GM19372 (cell line): Measurements from ENCODE around the gene LRIF1.
"Not testable (repeated sequence)": the region's sequence is repeated elsewhere in the genome, so short reads cannot be mapped to it uniquely, and the experiment has no call there.

Experiments used
- ATAC-seq: cut with Tn5 transposase; IDR thresholded peaks from one replicate; pipeline ENCODE4 v1.9.1; 2021; ENCODE audit warnings: mild to moderate bottlenecking, low read depth, moderate library complexity; ENCODE audit not compliant: unreplicated experiment

Gene LRIF1

GRCh38 chr1:110951161-110951560, 12.6 kb downstream of the LRIF1 start:
- no peak for ATAC-seq

DNA sequence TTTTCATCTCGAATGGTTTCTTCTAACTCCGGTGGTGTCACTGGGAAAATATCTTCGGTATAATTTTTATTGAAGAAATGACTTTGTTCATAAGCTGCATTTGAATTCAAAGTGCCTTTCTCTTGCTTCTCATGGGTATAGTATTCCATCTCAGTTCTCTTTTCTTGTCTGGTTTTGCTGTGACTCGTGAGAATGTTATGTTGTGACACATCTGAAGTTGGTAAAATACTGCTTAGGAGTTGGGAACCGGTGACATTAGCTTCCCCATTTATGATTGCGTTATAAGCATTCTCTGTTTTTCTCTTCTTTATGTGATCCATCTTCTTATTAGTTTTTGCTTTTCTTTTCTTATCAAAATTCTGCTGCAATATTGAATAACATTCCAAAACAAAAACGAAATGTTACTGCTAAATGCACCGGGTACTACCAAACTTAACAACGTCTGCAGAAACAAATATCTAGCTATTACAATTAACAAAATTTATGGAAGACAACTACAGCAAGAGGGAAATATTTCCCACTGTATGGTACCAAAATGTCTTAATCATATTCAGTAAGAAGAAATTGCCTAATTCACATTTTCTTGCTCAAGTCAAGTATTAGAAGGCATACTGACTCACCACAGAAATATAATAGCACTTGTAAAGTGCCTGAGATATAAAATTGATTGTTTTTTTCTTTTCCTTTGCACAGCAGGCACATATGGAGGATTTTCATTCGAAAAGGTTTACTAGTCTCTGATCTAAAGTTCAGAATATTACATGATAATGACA, 15.5 kb downstream of the LRIF1 start:
- ATAC-seq = no peak

DNA sequence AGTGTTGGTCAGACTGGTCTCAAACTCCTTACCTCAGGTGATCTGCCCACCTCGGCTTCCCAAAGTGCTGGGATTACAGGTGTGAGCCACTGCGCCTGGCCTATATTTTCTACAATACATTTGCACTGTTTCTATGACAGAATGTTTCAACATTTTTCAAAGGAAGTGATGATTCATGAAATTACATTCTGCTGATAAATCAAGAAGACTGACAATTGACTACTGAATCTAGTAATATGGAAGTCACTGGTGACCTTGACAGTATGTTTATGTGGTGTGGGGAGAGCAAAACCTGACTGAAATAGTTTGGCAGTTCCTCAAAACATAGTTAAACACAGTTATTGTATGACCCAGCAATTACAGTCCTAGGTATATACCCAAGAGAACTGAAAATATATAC, 18.1 kb downstream of the LRIF1 start:
- no peak for ATAC-seq

DNA sequence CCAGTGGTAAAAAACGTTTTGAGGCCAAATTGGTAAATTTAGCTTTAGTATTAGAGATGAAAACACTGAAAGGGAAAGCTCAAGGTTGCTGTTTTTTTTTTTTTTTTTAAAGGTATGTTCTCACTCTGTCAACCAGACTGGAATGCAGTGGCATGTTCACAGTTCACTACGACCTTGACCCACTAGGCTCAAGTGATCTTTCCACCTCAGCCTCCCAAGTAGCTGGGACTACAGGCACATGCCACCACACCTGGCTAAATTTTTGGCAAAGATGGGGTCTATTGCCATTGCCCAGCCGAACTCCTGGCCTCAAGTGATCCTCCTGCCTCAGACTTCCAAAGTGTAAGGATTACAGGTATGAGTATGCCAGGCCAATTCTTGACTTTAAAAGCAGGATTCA, 18.9 kb downstream of the LRIF1 start:
- no peak for ATAC-seq

DNA sequence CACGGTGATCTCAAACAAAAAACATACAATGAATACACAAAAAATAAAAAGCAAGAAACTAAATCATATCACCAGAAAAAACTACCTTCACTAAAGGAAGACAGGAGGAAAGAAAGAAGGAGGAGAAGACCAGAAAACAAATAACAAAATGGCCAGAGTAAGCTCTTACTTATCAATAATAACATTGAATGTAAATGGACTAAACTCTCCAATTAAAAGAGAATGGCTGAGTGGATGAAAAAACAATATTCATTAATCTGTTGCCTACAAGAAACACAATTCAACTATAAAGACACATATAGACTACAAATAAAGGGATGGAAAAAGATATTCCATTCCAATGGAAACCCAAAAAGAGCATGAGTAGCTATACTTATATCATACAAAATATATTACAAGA, 27.2 kb downstream of the LRIF1 start:
- ATAC-seq = no peak

DNA sequence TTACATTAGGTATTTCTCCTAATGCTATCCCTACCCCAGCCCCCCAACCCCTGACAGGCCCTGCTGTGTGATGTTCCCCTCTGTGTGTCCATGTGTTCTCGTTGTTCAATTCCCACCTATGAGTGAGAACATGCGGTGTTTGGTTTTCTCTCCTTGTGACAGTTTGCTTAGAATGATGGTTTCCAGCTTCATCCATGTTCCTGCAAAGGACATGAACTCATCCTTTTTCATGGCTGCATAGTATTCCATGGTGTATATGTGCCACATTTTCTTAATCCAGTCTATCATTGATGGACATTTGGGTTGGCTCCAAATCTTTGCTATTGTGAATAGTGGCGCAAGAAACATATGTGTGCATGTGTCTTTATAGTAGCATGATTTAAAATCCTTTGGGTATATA, 32.6 kb downstream of the LRIF1 start:
- not testable (repeated sequence) for ATAC-seq

DNA sequence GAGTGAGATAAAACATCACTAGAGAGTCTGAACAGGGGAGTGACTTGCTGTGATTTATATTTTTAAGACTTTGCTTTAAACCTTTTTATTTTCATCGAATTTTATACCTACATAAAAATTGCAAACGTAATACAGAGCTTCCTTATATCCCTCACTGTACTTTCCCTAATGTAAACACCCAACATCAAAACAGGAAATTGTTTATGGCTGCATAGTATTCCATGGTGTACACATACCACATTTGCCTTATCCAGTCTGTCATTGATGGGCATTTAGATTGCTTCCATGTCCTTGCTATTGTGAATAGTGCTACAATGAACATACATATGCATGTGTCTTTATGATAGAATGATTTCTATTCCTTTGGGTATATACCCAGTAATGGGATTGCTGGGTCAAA, 34.8 kb downstream of the LRIF1 start:
- ATAC-seq = no peak

- ATAC-seq = no peak
Measured at GRCh38 chr1:110928191-110928590, 35.5 kb downstream of the LRIF1 start.

GRCh38 chr1:110927484-110928075, 36.1 kb downstream of the LRIF1 start:
- no peak for ATAC-seq

GRCh38 chr1:110921953-110922352, 41.8 kb downstream of the LRIF1 start:
- ATAC-seq = no peak

- ATAC-seq = no peak
Measured at GRCh38 chr1:110918016-110918415, 45.7 kb downstream of the LRIF1 start.

- no peak for ATAC-seq
Measured at GRCh38 chr1:110916669-110917306, 46.9 kb downstream of the LRIF1 start.

GRCh38 chr1:110916274-110916668, 47.5 kb downstream of the LRIF1 start:
- no peak for ATAC-seq

GRCh38 chr1:110915804-110916203, 47.9 kb downstream of the LRIF1 start:
- no peak for ATAC-seq

- no peak for ATAC-seq
Measured at GRCh38 chr1:110914676-110915075, 49.0 kb downstream of the LRIF1 start.

- no peak for ATAC-seq
Measured at GRCh38 chr1:110912784-110913183, 50.9 kb downstream of the LRIF1 start.

DNA sequence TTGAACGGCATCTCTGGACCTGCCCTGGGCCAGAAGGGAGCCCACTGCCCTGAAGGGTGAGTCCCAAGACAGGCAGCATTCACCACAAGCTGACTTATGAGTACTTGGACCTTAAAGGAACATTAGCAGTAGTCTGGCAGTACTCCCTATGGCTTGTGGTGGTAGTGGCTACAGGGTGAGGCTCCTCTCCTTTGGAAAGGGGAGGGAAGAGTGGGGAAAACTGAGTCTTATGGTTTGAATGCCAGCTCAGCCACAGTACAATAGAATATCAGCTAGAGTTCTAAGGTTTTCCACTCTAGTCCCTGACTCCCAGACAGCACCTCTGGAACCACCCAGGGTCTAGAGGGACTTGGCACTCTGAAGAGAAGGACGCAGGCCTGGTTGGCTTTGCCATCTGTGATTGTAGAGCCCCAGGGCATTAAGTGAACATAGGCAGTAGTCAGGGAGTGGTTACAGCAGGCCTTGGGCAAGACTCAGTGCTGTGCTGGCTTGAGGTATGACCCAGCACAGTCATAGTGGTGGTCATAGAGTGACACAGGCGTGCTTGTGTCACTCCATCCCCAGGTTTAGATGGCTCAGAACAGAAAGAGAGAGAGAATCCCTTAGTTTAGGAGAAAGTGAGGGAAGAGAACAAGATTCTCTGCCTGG, 59.7 kb downstream of the LRIF1 start:
- ATAC-seq = no peak

GRCh38 chr1:110902820-110903463, 60.8 kb downstream of the LRIF1 start:
- no peak for ATAC-seq

GRCh38 chr1:110899458-110899843, 64.3 kb downstream of the LRIF1 start:
- no peak for ATAC-seq

DNA sequence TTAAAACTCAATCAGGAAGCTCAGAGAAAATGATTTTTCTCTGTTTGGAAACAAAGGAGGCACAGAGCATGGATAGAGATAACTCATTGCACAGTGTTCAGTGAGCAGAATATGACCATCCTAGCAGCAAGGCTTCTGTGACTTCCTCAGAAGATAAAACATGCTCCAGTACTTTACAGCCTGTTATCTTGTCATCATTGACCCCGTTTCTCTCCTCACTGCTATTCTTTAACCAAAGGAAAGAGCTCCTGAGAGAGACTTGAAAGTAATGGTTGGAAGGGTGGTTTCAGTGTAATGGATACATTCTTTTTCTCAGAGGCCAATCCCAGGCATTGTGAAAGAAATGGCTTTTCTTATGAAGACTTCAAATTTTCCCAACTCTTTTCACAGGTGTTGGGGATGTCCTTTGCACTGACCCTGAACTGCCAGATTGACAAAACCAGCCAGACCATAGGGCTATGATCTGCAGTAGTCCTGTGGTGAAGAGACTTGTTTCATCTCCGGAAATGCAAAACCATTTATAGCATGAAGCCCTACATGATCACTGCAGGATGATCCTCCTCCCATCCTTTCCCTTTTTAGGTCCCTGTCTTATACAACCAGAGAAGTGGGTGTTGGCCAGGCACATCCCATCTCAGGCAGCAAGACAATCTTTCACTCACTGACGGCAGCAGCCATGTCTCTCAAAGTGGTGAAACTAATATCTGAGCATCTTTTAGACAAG, 64.8 kb downstream of the LRIF1 start:
- ATAC-seq = no peak
